ENCODE data around the gene OR2Z1.

DNA sequence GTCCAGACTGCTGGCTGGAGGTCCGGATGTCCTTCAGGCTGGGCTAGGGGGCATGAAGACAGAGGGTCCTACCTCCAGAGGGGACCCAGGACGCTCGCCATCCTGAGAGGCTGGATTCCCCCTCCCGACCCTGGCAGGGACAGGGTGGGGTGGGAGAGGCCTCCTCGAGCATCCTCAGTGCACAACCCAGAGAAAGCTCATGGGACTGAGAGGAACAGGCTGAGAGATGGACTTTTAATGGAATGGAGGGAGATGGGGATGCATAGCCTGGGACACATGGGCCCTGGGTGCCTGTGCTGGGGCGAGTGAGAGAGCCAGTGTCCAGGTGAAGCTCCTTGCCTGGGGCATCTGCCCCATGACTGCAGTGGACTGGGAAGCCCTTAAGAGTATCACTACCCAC lies 25.9 kb upstream of the OR2Z1 start:
- TF ChIP-seq, protein P1, sequence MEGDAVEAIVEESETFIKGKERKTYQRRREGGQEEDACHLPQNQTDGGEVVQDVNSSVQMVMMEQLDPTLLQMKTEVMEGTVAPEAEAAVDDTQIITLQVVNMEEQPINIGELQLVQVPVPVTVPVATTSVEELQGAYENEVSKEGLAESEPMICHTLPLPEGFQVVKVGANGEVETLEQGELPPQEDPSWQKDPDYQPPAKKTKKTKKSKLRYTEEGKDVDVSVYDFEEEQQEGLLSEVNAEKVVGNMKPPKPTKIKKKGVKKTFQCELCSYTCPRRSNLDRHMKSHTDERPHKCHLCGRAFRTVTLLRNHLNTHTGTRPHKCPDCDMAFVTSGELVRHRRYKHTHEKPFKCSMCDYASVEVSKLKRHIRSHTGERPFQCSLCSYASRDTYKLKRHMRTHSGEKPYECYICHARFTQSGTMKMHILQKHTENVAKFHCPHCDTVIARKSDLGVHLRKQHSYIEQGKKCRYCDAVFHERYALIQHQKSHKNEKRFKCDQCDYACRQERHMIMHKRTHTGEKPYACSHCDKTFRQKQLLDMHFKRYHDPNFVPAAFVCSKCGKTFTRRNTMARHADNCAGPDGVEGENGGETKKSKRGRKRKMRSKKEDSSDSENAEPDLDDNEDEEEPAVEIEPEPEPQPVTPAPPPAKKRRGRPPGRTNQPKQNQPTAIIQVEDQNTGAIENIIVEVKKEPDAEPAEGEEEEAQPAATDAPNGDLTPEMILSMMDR (IDR thresholded peaks at IDR 0.05; ENCODE audit: low read depth, low read length), result no peak
- no peak for TF ChIP-seq EZH2phosphoT487 (IDR thresholded peaks at IDR 0.05; ENCODE audit: low read depth)
